HG03095 (cell line): ENCODE measurements around the gene STYX.
A peak's percentile ranks its signal among the peaks of the same experiment; 100 is the strongest.

Source experiments
- ATAC-seq: cut with Tn5 transposase; IDR thresholded peaks from one replicate; pipeline ENCODE4 v1.9.1; 2021; ENCODE audit warnings: moderate library complexity; ENCODE audit not compliant: unreplicated experiment

The STYX gene

GRCh38 chr14:52729925-52730708, at the start of gene STYX:
Gene STYX (plus strand): TSS chr14:52730166. CDS start chr14:52730475, 309 bp downstream.
- ATAC-seq, result peak; percentile 91

- ATAC-seq, result no peak
Measured at GRCh38 chr14:52683985-52684520, 45.9 kb upstream of the STYX start.

- ATAC-seq, result no peak
Measured at GRCh38 chr14:52686176-52686575, 43.8 kb upstream of the STYX start.

- no peak for ATAC-seq
Measured at GRCh38 chr14:52690983-52691760, 38.8 kb upstream of the STYX start.

- ATAC-seq, result no peak
Measured at GRCh38 chr14:52692248-52692962, 37.6 kb upstream of the STYX start.

GRCh38 chr14:52693036-52693435, 36.9 kb upstream of the STYX start:
- ATAC-seq, result no peak

- no peak for ATAC-seq
Measured at GRCh38 chr14:52693532-52693931, 36.4 kb upstream of the STYX start.

- ATAC-seq, result peak; percentile 52
Measured at GRCh38 chr14:52694761-52695480, 35.0 kb upstream of the STYX start.

- ATAC-seq, result peak; percentile 78
Measured at GRCh38 chr14:52695481-52696091, 34.4 kb upstream of the STYX start, which contains the start of gene ERO1A. Gene ERO1A (minus strand): TSS chr14:52695558. CDS start chr14:52695481, 77 bp downstream.

- ATAC-seq, result no peak
Measured at GRCh38 chr14:52700701-52701172, 29.2 kb upstream of the STYX start.

GRCh38 chr14:52701223-52701622, 28.7 kb upstream of the STYX start:
- ATAC-seq, result no peak

- no peak for ATAC-seq
Measured at GRCh38 chr14:52703225-52703624, 26.7 kb upstream of the STYX start.

- no peak for ATAC-seq
Measured at GRCh38 chr14:52703664-52704063, 26.3 kb upstream of the STYX start.

- ATAC-seq, result no peak
Measured at GRCh38 chr14:52706286-52706685, 23.7 kb upstream of the STYX start.

- peak; percentile 97 for ATAC-seq
Measured at GRCh38 chr14:52706724-52707706, 23.0 kb upstream of the STYX start, which contains the start of gene PSMC6. Gene PSMC6 (plus strand): TSS chr14:52707200. CDS start chr14:52707220, 20 bp downstream.

GRCh38 chr14:52711666-52712065, 18.3 kb upstream of the STYX start:
- no peak for ATAC-seq

- no peak for ATAC-seq
Measured at GRCh38 chr14:52716155-52716554, 13.8 kb upstream of the STYX start.

GRCh38 chr14:52723514-52724359, 6.2 kb upstream of the STYX start:
- no peak for ATAC-seq
